Left lung (tissue), 10 donors: ENCODE measurements around the gene TSKU. TPM values are rescaled to one million over a fixed set of nuclear protein-coding genes. Genes with fewer than 3 reads are reported as not detected.

ENCODE experiments used
- ATAC-seq: fragments of 200-7000 bp; cut with Tn5 transposase; one replicate; pipeline ENCODE4 v1.9.1; 2020; ENCODE audit warnings: moderate library complexity
- DNase-seq, 4 donors: peaks; one replicate each; pipeline ENCODE4 v3.0.0-alpha.2; 2013 to 2020
- H3K27ac ChIP-seq, 2 donors: fragments of 200-600 bp; sonication (generic) in 1 of 2; one replicate each; pipeline versions ENCODE4 v1.5.0 to v1.8.0; 2020 to 2021
- H3K27me3 ChIP-seq, 2 donors: fragments of 200-600 bp; sonication (generic) in 1 of 2; one replicate each; pipeline versions ENCODE4 v1.5.0 to v1.8.0; 2020 to 2021
- H3K36me3 ChIP-seq, 2 donors: fragments of 200-600 bp; sonication (generic) in 1 of 2; one replicate each; pipeline versions ENCODE4 v1.5.0 to v1.8.0; 2020 to 2021
- H3K4me1 ChIP-seq, 2 donors: fragments of 200-600 bp; one replicate each; pipeline ENCODE4 v1.8.0; 2021
- H3K4me3 ChIP-seq, 2 donors: fragments of 200-600 bp; sonication (generic) in 1 of 2; one replicate each; pipeline versions ENCODE4 v1.5.0 to v1.8.0; 2020 to 2021; ENCODE audit warnings: mild to moderate bottlenecking in 1 of 2
- H3K9me3 ChIP-seq, 2 donors: fragments of 200-600 bp; sonication (generic) in 1 of 2; one replicate each; pipeline versions ENCODE4 v1.5.0 to v1.8.0; 2020 to 2021
- intact Hi-C, 2 donors: fragments of 100-400 bp; cut with DNase I; formaldehyde crosslinking; loops; one replicate each; pipeline versions ENCODE4 v1.11.2 to v1.14.2; 2022
- polyA plus RNA-seq, 6 donors: library from polyadenylated mRNA; unstranded; fragments of 120-200 nt; gene quantifications; one replicate each; pipeline ENCODE4 v1.2.1, GENCODE V29; 2013; ENCODE audit not compliant: insufficient read length in 6 of 6
- total RNA-seq, 2 donors: library from RNA; stranded (reverse); fragmentation: NEBNext Ultra II Directional; extraction: Animal tissue kit (Norgen Biotek cat#: 25700); gene quantifications; one replicate each; pipeline ENCODE4 v1.2.1, GENCODE V29; 2021
- TF ChIP-seq, protein P1 (sequence below), 2 donors: fragments of 200-600 bp; sonication (generic) in 1 of 2; IDR thresholded peaks; one replicate each; pipeline versions ENCODE4 v1.5.0 to v1.8.0; 2021; ENCODE audit warnings: antibody characterized with exemption in 2 of 2
- donor health status: DM: no; HTN: yes; CAD: no.
- donor health status: DM: no; HTN: no; CAD: no.

Gene TSKU
- total and polyA plus RNA-seq, 8 donors = 12.7 to 36.6 (median 28.3) TPM

DNA sequence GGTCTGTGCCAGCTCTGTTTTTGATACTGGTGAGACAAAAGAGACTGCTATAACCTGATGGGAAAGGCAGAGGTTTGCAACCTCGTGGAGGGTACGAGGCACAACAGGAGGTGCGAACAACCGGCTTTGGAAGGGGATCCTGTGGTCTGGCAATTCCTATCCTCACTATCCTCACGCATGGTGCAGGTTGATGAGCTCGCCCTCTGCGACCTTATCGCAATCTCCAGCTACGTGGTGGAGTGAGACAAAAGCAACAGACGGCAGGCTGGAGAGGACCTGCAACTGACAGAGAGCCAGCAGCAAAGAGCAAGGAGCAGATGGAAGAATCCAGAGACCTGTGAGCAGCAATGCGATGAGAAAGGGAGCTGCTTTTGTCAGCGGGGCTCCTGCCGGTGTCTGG, 47.3 kb upstream of the TSKU start:
- DNase-seq = no peak
- no peak for ATAC-seq
- TF ChIP-seq, protein P1, sequence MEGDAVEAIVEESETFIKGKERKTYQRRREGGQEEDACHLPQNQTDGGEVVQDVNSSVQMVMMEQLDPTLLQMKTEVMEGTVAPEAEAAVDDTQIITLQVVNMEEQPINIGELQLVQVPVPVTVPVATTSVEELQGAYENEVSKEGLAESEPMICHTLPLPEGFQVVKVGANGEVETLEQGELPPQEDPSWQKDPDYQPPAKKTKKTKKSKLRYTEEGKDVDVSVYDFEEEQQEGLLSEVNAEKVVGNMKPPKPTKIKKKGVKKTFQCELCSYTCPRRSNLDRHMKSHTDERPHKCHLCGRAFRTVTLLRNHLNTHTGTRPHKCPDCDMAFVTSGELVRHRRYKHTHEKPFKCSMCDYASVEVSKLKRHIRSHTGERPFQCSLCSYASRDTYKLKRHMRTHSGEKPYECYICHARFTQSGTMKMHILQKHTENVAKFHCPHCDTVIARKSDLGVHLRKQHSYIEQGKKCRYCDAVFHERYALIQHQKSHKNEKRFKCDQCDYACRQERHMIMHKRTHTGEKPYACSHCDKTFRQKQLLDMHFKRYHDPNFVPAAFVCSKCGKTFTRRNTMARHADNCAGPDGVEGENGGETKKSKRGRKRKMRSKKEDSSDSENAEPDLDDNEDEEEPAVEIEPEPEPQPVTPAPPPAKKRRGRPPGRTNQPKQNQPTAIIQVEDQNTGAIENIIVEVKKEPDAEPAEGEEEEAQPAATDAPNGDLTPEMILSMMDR (IDR thresholded peaks at IDR 0.05) = no peak
- no peak overlapping the region for H3K4me3 ChIP-seq
- no peaks in the 10 kb centered on the region for H3K9me3 ChIP-seq
- H3K4me1 ChIP-seq = peaks cover 0 to 5% of the 10 kb centered on the region in 2 donors
- no peak overlapping the region for H3K27ac ChIP-seq
- H3K27me3 ChIP-seq = no peaks in the 10 kb centered on the region
- intact Hi-C loops = loop anchor here (5.0 to 10.0 kb wide), 2 partner anchors 49 to 61 kb away; partner anchors contain the start of gene TSKU (in 1 of the 2)
- no peaks in the 10 kb centered on the region for H3K36me3 ChIP-seq

DNA sequence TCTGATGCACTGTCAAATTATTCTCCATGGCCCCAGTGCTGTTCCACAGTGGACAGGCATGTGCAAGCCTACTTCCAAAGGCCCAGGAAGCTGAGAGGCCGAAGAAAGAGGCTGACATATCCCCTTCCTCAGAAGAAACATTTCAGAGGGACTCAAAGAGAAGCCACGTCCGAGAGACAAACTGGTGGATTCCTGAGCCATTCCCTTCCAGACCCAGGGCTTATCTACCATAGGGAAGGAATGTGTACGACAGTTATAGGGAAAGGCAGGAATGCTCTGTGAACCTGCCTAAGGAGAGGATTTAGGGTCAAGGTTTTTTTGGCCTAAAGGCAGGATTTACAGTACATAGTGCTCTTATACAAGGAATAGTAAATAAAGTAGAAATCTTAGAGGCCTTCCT, 46.9 kb upstream of the TSKU start:
- TF ChIP-seq, protein P1 (IDR thresholded peaks at IDR 0.05) = no peak
- DNase-seq (no peak), ATAC-seq (no peak)
- no peaks in the 10 kb centered on the region for H3K9me3 ChIP-seq
- H3K4me1 ChIP-seq = peaks cover 0 to 5% of the 10 kb centered on the region in 2 donors
- no peaks in the 10 kb centered on the region for H3K36me3 ChIP-seq
- intact Hi-C loops = loop anchor here (5.0 to 10.0 kb wide), 2 partner anchors 49 to 61 kb away; partner anchors contain the start of gene TSKU (in 1 of the 2)
- H3K27me3 ChIP-seq = no peaks in the 10 kb centered on the region
- no peak overlapping the region for H3K4me3 ChIP-seq
- H3K27ac ChIP-seq = no peak overlapping the region

DNA sequence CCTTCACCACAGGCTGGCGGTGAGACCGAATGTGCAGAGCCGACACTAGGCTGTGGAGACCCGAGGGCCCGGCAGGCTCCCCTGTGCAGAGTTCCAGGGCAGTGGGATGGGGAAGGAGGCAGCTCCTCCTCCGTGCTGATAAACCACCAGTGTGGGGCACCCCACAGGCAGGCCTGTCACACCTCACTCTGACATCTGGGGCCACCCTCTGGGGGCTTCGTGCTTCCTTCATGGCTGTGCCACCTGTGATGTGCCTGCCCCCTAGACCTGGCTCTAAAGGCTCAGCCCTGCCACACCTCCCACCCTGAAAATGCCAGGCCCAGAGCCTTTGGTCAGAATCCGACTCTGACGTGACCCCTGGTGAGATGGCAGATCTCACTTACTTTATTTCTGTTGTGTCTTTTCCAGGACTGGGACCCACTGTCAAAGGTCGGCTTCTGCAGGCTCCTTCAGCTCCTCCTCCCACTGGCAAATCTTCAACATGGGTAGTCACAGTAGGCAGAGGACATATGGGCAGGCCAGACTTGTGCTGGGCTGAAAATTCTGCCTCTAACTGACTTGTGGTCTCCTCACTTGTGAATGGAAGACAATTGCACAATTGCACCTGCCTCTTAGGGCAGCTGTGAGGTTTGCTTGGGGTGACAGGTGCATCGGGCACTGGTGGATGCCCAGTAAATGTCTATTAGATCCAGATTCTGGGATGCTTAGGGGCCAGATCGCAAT, 46.2 kb upstream of the TSKU start:
- Histone ChIP-seq H3K9me3 (no peaks in the 10 kb centered on the region), H3K4me3 (no peak overlapping the region), H3K36me3 (no peaks in the 10 kb centered on the region), H3K4me1 (peaks cover 0 to 5% of the 10 kb centered on the region in 2 donors), H3K27ac (no peak overlapping the region), H3K27me3 (no peaks in the 10 kb centered on the region)
- intact Hi-C loops = loop anchor here (5.0 to 10.0 kb wide), 2 partner anchors 48 to 60 kb away; partner anchors contain the start of gene TSKU (in 1 of the 2)
- no peak for ATAC-seq
- no peak for DNase-seq
- TF ChIP-seq, protein P1 (IDR thresholded peaks at IDR 0.05) = no peak

DNA sequence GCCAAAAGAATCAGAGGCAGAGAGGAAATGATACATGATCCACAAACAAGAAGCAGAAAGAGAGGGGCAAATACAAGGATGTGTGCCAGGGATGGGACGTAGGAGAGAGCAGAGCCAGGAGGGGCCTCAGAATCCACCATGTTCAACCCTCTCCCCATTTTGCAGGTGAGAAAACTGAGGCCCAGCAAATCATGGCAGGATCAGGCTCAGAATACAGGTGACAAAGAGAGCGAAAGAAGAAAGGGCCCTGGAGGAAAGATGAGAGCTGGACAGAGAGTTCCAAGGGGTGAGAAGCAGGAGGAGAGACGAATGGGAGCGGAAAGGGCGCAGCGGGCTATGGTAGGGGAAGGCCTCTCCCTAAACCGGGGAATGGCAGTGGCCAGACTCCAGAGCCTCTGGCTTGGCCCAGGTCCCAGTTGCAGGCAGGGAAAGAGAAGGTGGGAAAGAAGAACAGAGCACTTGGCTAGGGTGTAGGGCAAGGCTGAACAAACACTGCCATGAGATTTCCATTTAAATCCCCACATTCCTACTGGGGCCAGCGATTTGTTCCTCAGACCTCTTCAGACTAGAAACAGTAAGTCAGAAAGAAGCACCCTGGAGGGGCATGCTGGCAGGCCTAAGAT, 44.4 kb upstream of the TSKU start:
- ATAC-seq = no peak
- no peak for DNase-seq

More for the DNA sequence above, 44.4 kb upstream of the TSKU start:
- TF ChIP-seq, protein P1 (IDR thresholded peaks at IDR 0.05) = no peak
- Histone ChIP-seq H3K4me1 (peaks cover 0 to 5% of the 10 kb centered on the region in 2 donors), H3K4me3 (no peak overlapping the region), H3K27me3 (no peaks in the 10 kb centered on the region), H3K36me3 (no peaks in the 10 kb centered on the region), H3K27ac (no peak overlapping the region), H3K9me3 (no peaks in the 10 kb centered on the region)
- intact Hi-C loops = loop anchor here (5.0 to 10.0 kb wide), 2 partner anchors 46 to 59 kb away; partner anchors contain the start of gene TSKU (in 1 of the 2)
